SK-N-SH treated with all-trans-retinoic acid at 6 μM for 48 hours (cell line): ENCODE measurements around the gene XIRP2.

ENCODE experiments used
- ATAC-seq: fragments of 200-7000 bp; cut with Tn5 transposase; 3 replicates; pipeline ENCODE4 v1.9.1; 2020; ENCODE audit warnings: mild to moderate bottlenecking, moderate library complexity
- ARNTL ChIP-seq: fragments of 450-650 bp; formaldehyde crosslinking; IDR thresholded peaks from 2 replicates; pipeline ENCODE4 v1.5.0; 2020; ENCODE audit warnings: low read depth, mild to moderate bottlenecking, moderate library complexity, borderline replicate concordance
- BACH2 ChIP-seq: fragments of 250-450 bp; sonication (Bioruptor Pico); IDR thresholded peaks from 2 replicates; pipeline ENCODE4 v1.9.0; 2021; ENCODE audit warnings: mild to moderate bottlenecking, borderline replicate concordance
- CSDC2 ChIP-seq: fragments of 250-450 bp; sonication (Bioruptor Pico); IDR thresholded peaks from 2 replicates; pipeline ENCODE4 v1.5.0; 2020; ENCODE audit warnings: mild to moderate bottlenecking, moderate library complexity
- ESRRG ChIP-seq: fragments of 250-450 bp; sonication (Bioruptor Pico); IDR thresholded peaks from 2 replicates; pipeline ENCODE4 v1.6.1; 2021; ENCODE audit warnings: mild to moderate bottlenecking
- GLIS3 ChIP-seq: fragments of 250-450 bp; sonication (Bioruptor Pico); IDR thresholded peaks from 2 replicates; pipeline ENCODE4 v1.5.0; 2020; ENCODE audit warnings: mild to moderate bottlenecking, moderate library complexity
- ISL1 ChIP-seq: fragments of 250-450 bp; sonication (Bioruptor Pico); IDR thresholded peaks from 2 replicates; pipeline ENCODE4 v2.1.2; 2022; ENCODE audit warnings: mild to moderate bottlenecking, moderate library complexity
- OSR1 ChIP-seq: fragments of 250-450 bp; sonication (Bioruptor Pico); IDR thresholded peaks from 2 replicates; pipeline ENCODE4 v1.8.0; 2022; ENCODE audit warnings: moderate library complexity, mild to moderate bottlenecking, inconsistent platforms
- PPARA ChIP-seq: fragments of 250-450 bp; sonication (Bioruptor Pico); IDR thresholded peaks from 2 replicates; pipeline ENCODE4 v1.5.0; 2020; ENCODE audit warnings: mild to moderate bottlenecking, borderline replicate concordance
- RARB ChIP-seq: fragments of 250-450 bp; sonication (Bioruptor Pico); IDR thresholded peaks from 2 replicates; pipeline ENCODE4 v1.8.0; 2021; ENCODE audit warnings: mild to moderate bottlenecking, moderate library complexity
- TCF4 ChIP-seq: fragments of 250-450 bp; sonication (Bioruptor Pico); IDR thresholded peaks from 2 replicates; pipeline ENCODE4 v1.8.0; 2021; ENCODE audit warnings: mild to moderate bottlenecking, moderate library complexity, borderline replicate concordance
- TOX ChIP-seq: fragments of 250-450 bp; sonication (Bioruptor Pico); IDR thresholded peaks from 2 replicates; pipeline ENCODE4 v1.8.0; 2021; ENCODE audit warnings: mild to moderate bottlenecking, moderate library complexity, borderline replicate concordance
- ZC3H10 ChIP-seq: fragments of 250-450 bp; sonication (Bioruptor Pico); IDR thresholded peaks from 2 replicates; pipeline ENCODE4 v1.5.1; 2021; ENCODE audit warnings: mild to moderate bottlenecking, moderate library complexity
- ZFP3 ChIP-seq: fragments of 250-450 bp; sonication (Bioruptor Pico); IDR thresholded peaks from 2 replicates; pipeline ENCODE4 v1.5.0; 2020; ENCODE audit warnings: mild to moderate bottlenecking, moderate library complexity
- ZFP30 ChIP-seq: fragments of 450-650 bp; formaldehyde crosslinking; IDR thresholded peaks from 2 replicates; pipeline ENCODE4 v1.5.0; 2022; ENCODE audit warnings: mild to moderate bottlenecking, moderate library complexity
- ZNF565 ChIP-seq: fragments of 450-650 bp; formaldehyde crosslinking; conservative IDR thresholded peaks from 2 replicates; pipeline ENCODE4 v1.5.0; 2020; ENCODE audit warnings: low read depth, mild to moderate bottlenecking, moderate library complexity
- ZNF70 ChIP-seq: fragments of 450-650 bp; formaldehyde crosslinking; IDR thresholded peaks from 2 replicates; pipeline ENCODE4 v1.5.0; 2020; ENCODE audit warnings: mild to moderate bottlenecking, moderate library complexity
- TF ChIP-seq, protein P1 (sequence below): fragments of 250-450 bp; sonication (Bioruptor Pico); IDR thresholded peaks from 2 replicates; pipeline ENCODE4 v1.5.1; 2020; ENCODE audit warnings: low read depth, mild to moderate bottlenecking, moderate library complexity
- TF ChIP-seq, protein P2 (sequence below): fragments of 250-450 bp; sonication (Bioruptor Pico); IDR thresholded peaks from 2 replicates; pipeline ENCODE4 v1.8.0; 2020; ENCODE audit warnings: mild to moderate bottlenecking, moderate library complexity, borderline replicate concordance
- TF ChIP-seq, protein P3 (sequence below): fragments of 250-450 bp; sonication (Bioruptor Pico); IDR thresholded peaks from 2 replicates; pipeline ENCODE4 v1.8.0; 2021; ENCODE audit warnings: low read depth, mild to moderate bottlenecking, moderate library complexity, borderline replicate concordance
- TF ChIP-seq, protein P4 (sequence below): fragments of 250-450 bp; sonication (Bioruptor Pico); IDR thresholded peaks from 2 replicates; pipeline ENCODE4 v1.5.0; 2020; ENCODE audit warnings: mild to moderate bottlenecking, moderate library complexity

Gene XIRP2

DNA sequence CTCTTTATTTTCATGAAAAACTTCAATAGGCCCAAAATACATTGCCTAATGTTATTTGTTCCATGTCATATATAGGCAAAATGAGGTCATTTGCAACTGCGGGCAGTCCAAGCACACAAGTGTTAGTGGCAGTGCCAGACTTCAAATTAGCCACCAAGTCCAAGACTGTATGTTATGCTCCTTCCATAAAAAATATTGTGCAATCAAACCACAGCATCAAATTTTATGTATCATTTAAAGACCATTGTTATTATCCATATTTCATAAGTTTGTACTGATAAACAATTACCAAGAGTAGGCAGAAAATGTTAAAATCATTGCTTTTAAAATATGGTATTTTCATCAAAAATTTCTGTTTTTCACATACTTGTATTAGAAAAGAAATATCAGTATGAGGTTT is 54.1 kb downstream of the XIRP2 start:
- no peak for ATAC-seq
- no peak for TF ChIP-seq ISL1 (CRISPR knock-in tag)
- no peak for TF ChIP-seq PPARA (CRISPR knock-in tag)
- TF ChIP-seq, protein P1, sequence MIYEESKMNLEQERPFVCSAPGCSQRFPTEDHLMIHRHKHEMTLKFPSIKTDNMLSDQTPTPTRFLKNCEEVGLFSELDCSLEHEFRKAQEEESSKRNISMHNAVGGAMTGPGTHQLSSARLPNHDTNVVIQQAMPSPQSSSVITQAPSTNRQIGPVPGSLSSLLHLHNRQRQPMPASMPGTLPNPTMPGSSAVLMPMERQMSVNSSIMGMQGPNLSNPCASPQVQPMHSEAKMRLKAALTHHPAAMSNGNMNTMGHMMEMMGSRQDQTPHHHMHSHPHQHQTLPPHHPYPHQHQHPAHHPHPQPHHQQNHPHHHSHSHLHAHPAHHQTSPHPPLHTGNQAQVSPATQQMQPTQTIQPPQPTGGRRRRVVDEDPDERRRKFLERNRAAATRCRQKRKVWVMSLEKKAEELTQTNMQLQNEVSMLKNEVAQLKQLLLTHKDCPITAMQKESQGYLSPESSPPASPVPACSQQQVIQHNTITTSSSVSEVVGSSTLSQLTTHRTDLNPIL (CRISPR knock-in tag): no peak
- TF ChIP-seq GLIS3 (CRISPR knock-in tag): no peak
- TF ChIP-seq, protein P2, sequence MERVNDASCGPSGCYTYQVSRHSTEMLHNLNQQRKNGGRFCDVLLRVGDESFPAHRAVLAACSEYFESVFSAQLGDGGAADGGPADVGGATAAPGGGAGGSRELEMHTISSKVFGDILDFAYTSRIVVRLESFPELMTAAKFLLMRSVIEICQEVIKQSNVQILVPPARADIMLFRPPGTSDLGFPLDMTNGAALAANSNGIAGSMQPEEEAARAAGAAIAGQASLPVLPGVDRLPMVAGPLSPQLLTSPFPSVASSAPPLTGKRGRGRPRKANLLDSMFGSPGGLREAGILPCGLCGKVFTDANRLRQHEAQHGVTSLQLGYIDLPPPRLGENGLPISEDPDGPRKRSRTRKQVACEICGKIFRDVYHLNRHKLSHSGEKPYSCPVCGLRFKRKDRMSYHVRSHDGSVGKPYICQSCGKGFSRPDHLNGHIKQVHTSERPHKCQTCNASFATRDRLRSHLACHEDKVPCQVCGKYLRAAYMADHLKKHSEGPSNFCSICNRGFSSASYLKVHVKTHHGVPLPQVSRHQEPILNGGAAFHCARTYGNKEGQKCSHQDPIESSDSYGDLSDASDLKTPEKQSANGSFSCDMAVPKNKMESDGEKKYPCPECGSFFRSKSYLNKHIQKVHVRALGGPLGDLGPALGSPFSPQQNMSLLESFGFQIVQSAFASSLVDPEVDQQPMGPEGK (CRISPR knock-in tag): no peak
- no peak for TF ChIP-seq ZFP3 (CRISPR knock-in tag)
- TF ChIP-seq, protein P3, sequence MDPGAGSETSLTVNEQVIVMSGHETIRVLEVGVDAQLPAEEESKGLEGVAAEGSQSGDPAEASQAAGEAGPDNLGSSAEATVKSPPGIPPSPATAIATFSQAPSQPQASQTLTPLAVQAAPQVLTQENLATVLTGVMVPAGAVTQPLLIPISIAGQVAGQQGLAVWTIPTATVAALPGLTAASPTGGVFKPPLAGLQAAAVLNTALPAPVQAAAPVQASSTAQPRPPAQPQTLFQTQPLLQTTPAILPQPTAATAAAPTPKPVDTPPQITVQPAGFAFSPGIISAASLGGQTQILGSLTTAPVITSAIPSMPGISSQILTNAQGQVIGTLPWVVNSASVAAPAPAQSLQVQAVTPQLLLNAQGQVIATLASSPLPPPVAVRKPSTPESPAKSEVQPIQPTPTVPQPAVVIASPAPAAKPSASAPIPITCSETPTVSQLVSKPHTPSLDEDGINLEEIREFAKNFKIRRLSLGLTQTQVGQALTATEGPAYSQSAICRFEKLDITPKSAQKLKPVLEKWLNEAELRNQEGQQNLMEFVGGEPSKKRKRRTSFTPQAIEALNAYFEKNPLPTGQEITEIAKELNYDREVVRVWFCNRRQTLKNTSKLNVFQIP (CRISPR knock-in tag): no peak
- no peak for TF ChIP-seq CSDC2 (CRISPR knock-in tag)

DNA sequence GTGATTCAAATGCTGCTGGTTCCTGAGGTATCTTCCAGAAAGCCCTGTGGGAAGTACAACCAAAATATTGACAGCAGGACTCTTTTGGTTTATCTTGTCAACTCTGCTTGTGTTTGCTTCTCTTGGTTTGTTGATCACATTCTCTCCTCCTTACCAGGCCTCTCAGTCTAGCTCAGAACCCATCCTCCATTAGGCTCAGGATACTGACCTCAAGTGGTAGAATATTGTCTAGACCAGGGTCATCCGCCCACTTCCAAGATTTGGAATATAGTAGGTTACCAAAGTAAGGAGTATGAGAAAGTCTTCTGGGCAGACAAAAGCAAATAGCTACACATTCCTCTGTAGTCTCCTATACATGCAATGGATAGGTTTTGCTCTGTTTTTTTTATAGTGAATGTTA is 56.6 kb downstream of the XIRP2 start:
- no peak for ATAC-seq
- TF ChIP-seq, protein P3 (CRISPR knock-in tag): no peak
- no peak for TF ChIP-seq ARNTL (CRISPR knock-in tag)
- no peak for TF ChIP-seq TCF4 (CRISPR knock-in tag)
- TF ChIP-seq, protein P2 (CRISPR knock-in tag): no peak
- no peak for TF ChIP-seq ZNF70
- no peak for TF ChIP-seq ZC3H10
- no peak for TF ChIP-seq GLIS3 (CRISPR knock-in tag)
- TF ChIP-seq RARB (CRISPR knock-in tag): no peak
- TF ChIP-seq ZFP30: no peak

DNA sequence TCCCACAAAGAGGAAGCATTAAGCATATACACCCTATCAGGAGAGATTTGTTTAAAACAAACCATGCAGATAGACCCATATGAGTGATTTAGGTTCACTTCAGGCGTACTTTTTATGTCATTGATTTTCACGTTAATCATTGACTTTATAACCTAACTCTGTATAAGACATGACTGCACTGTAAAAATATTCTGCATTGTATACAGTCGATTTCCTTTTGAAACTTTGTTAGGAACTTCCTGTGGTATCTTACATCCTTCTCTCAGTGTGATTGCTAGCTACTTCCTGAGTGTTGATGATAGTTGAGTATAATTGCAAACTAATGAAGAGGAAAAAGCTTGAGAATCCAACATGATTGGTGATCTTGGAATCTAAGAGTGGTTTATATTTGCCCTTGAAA is 69.4 kb downstream of the XIRP2 start:
- no peak for ATAC-seq
- no peak for TF ChIP-seq ESRRG (CRISPR knock-in tag)
- TF ChIP-seq ZFP30: no peak
- TF ChIP-seq, protein P4, sequence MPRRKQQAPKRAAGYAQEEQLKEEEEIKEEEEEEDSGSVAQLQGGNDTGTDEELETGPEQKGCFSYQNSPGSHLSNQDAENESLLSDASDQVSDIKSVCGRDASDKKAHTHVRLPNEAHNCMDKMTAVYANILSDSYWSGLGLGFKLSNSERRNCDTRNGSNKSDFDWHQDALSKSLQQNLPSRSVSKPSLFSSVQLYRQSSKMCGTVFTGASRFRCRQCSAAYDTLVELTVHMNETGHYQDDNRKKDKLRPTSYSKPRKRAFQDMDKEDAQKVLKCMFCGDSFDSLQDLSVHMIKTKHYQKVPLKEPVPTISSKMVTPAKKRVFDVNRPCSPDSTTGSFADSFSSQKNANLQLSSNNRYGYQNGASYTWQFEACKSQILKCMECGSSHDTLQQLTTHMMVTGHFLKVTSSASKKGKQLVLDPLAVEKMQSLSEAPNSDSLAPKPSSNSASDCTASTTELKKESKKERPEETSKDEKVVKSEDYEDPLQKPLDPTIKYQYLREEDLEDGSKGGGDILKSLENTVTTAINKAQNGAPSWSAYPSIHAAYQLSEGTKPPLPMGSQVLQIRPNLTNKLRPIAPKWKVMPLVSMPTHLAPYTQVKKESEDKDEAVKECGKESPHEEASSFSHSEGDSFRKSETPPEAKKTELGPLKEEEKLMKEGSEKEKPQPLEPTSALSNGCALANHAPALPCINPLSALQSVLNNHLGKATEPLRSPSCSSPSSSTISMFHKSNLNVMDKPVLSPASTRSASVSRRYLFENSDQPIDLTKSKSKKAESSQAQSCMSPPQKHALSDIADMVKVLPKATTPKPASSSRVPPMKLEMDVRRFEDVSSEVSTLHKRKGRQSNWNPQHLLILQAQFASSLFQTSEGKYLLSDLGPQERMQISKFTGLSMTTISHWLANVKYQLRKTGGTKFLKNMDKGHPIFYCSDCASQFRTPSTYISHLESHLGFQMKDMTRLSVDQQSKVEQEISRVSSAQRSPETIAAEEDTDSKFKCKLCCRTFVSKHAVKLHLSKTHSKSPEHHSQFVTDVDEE (CRISPR knock-in tag): no peak
- no peak for TF ChIP-seq CSDC2 (CRISPR knock-in tag)
- TF ChIP-seq ZNF565: no peak
- no peak for TF ChIP-seq ARNTL (CRISPR knock-in tag)
- no peak for TF ChIP-seq PPARA (CRISPR knock-in tag)
- TF ChIP-seq OSR1: no peak
- TF ChIP-seq BACH2 (CRISPR knock-in tag): no peak
- TF ChIP-seq, protein P3 (CRISPR knock-in tag): no peak
- no peak for TF ChIP-seq TCF4 (CRISPR knock-in tag)
- no peak for TF ChIP-seq ISL1 (CRISPR knock-in tag)
- no peak for TF ChIP-seq ZC3H10
- TF ChIP-seq ZFP3 (CRISPR knock-in tag): no peak
- TF ChIP-seq TOX: no peak
- TF ChIP-seq ZNF70: no peak
- TF ChIP-seq, protein P1 (CRISPR knock-in tag): no peak
